Colon (tissue), 2 donors: Measurements from ENCODE around the gene SERTAD2.

ENCODE experiments used
- FAIRE-seq: peaks from 2 replicates; lab custom pipeline; 2012; peaks lifted over from hg19 to GRCh38; lab: Jason Lieb, UNC
- donor health status: control.
- donor health status: control.

The SERTAD2 gene

GRCh38 chr2:64627860-64628841, 25.6 kb downstream of the SERTAD2 start:
- no peak for FAIRE-seq

GRCh38 chr2:64626963-64627760, 26.6 kb downstream of the SERTAD2 start:
- FAIRE-seq = no peak

- no peak for FAIRE-seq
Measured at GRCh38 chr2:64626146-64626809, 27.4 kb downstream of the SERTAD2 start.

GRCh38 chr2:64625299-64626145, 28.2 kb downstream of the SERTAD2 start:
- no peak for FAIRE-seq

- FAIRE-seq = no peak
Measured at GRCh38 chr2:64624862-64625261, 28.9 kb downstream of the SERTAD2 start.

- no peak for FAIRE-seq
Measured at GRCh38 chr2:64624108-64624610, 29.6 kb downstream of the SERTAD2 start.

- no peak for FAIRE-seq
Measured at GRCh38 chr2:64623242-64623850, 30.4 kb downstream of the SERTAD2 start.

- no peak for FAIRE-seq
Measured at GRCh38 chr2:64622443-64623241, 31.1 kb downstream of the SERTAD2 start.

- FAIRE-seq = no peak
Measured at GRCh38 chr2:64620661-64621060, 33.1 kb downstream of the SERTAD2 start.

- no peak for FAIRE-seq
Measured at GRCh38 chr2:64617631-64618151, 36.0 kb downstream of the SERTAD2 start.

GRCh38 chr2:64615844-64616536, 37.7 kb downstream of the SERTAD2 start:
- no peak for FAIRE-seq

GRCh38 chr2:64615192-64615763, 38.4 kb downstream of the SERTAD2 start:
- FAIRE-seq = no peak

GRCh38 chr2:64613276-64613675, 40.4 kb downstream of the SERTAD2 start:
- FAIRE-seq = no peak

GRCh38 chr2:64612575-64613195, 41.0 kb downstream of the SERTAD2 start:
- FAIRE-seq = no peak

- FAIRE-seq = no peak
Measured at GRCh38 chr2:64610316-64610855, 43.3 kb downstream of the SERTAD2 start.

- FAIRE-seq = no peak
Measured at GRCh38 chr2:64609942-64610281, 43.8 kb downstream of the SERTAD2 start.

GRCh38 chr2:64609227-64609941, 44.3 kb downstream of the SERTAD2 start:
- FAIRE-seq = no peak

- FAIRE-seq = no peak
Measured at GRCh38 chr2:64608867-64609226, 44.9 kb downstream of the SERTAD2 start.
